Measurements from ENCODE around the gene MYLK. TPM values are rescaled to one million over a fixed set of nuclear protein-coding genes. Genes with fewer than 3 reads are reported as not detected.
A peak's percentile ranks its signal among the peaks of the same experiment; 100 is the strongest.

The MYLK gene
- total and polyA plus RNA-seq, 9 of the 15 experiments (the other 6 are each of a cell fraction or from before 2014, with no cell fraction given) = 0.11 to 0.53 (median 0.18) TPM; not detected in 2

DNA sequence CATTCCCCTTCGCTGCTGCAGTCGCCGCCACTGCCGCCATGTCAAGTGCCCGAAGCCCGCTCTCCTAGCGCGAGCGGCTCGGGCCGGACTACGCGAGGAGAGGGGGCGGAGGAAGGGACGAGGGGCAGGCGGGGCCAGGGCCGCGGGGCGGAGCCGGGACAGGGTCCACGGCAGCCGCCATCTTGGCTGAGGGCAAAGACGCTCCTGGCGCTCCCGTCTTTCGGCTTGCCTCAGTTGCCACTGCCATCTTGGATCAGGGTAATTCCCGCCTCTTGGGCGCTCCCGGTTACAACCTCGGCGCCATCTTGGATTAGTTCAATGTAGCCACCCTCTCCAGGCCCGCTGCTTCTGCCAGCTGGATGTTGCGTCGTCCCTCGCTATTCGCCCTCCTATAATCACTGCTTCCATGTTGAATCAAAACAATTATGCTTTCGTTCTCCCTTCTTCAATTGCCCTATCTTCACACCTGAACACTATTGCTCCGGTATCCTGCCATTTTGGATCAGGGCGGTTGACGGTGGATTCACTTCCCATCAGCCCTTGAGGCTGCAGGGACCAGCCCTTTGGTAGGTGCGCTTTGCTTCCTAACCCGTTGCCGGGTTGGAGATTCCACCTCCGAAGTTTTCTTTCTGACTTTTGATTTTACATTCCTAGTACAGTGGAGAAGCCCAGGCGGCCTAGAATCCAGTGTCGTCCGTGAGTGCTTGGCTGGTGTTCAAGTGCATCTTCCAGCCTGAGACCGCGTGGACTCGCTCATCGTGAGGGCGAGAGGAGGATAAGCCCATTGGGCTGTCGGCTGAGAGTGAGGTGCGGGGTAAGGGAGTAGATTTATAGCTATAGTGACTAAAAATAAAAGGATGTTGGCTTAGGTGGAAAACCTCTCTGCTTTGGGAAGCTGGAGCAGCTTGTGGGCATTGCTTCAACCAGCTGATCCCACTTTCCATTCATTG, 298.9 kb downstream of the MYLK start, which contains the start of gene HACD2 (continued):
- TF ChIP-seq MTF1 (CRISPR knock-in tag; IDR thresholded peaks at IDR 0.05; ENCODE audit: borderline replicate concordance) = no peak
- no peak for TF ChIP-seq SIN3A (IDR thresholded peaks at IDR 0.05; ENCODE audit: borderline replicate concordance in 2 of 2, control insufficient read depth in 1 of 2, low read depth in 2 of 2, low read length in 2 of 2)
- TF ChIP-seq, protein P1, sequence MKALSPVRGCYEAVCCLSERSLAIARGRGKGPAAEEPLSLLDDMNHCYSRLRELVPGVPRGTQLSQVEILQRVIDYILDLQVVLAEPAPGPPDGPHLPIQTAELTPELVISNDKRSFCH (CRISPR knock-in tag; IDR thresholded peaks at IDR 0.05) = no peak
- TF ChIP-seq, protein P1 (tag; IDR thresholded peaks at IDR 0.05) = peak; percentile 91
- no peak for TF ChIP-seq SAFB (IDR thresholded peaks at IDR 0.05; ENCODE audit: borderline replicate concordance, low read depth, low read length)
- TF ChIP-seq ZFPM2 (CRISPR knock-in tag; IDR thresholded peaks at IDR 0.05) = no peak
- TF ChIP-seq CHCHD3 (CRISPR knock-in tag; IDR thresholded peaks at IDR 0.05) = no peak
- 0 out of 4 replicates have a peak, but pooled peaks of 1 of the 2 experiments have one; percentile 14 for TF ChIP-seq TRIM24 (IDR thresholded peaks at IDR 0.05)
- TF ChIP-seq CREB1 (IDR thresholded peaks at IDR 0.05) = no peak; the same call in 1 of the 2 replicates
- TF ChIP-seq CREB1 (CRISPR knock-in tag; IDR thresholded peaks at IDR 0.05) = peak; percentile 16; the same call in 1 of the 2 replicates
- TF ChIP-seq MTA3 (IDR thresholded peaks at IDR 0.05; ENCODE audit: borderline replicate concordance) = peak; percentile 8; the same call in 1 of the 2 replicates
- TF ChIP-seq TAF9B (IDR thresholded peaks at IDR 0.05; ENCODE audit: partially characterized antibody) = peak; percentile 44
- TF ChIP-seq ZNF146 (CRISPR knock-in tag; IDR thresholded peaks at IDR 0.05; ENCODE audit: unreplicated experiment) = no peak
- no peak for TF ChIP-seq HEY1 (CRISPR knock-in tag; IDR thresholded peaks at IDR 0.05; ENCODE audit: borderline replicate concordance)
- TF ChIP-seq, protein P2, sequence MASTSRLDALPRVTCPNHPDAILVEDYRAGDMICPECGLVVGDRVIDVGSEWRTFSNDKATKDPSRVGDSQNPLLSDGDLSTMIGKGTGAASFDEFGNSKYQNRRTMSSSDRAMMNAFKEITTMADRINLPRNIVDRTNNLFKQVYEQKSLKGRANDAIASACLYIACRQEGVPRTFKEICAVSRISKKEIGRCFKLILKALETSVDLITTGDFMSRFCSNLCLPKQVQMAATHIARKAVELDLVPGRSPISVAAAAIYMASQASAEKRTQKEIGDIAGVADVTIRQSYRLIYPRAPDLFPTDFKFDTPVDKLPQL (IDR thresholded peaks at IDR 0.05; ENCODE audit: extremely low read depth, insufficient read length) = no peak
- peak; percentile 71 for TF ChIP-seq POLR2AphosphoS5 (IDR thresholded peaks at IDR 0.05; ENCODE audit: control insufficient read depth, insufficient read depth, low read depth, low read length)
- TF ChIP-seq RBBP5 (IDR thresholded peaks at IDR 0.05; ENCODE audit: borderline replicate concordance, insufficient read depth, low read length, poor library complexity, severe bottlenecking) = peak; percentile 31
- peak; percentile 89 for TF ChIP-seq EHMT2 (IDR thresholded peaks at IDR 0.05)
- peak; percentile 64 for TF ChIP-seq ASH1L (IDR thresholded peaks at IDR 0.05; ENCODE audit: borderline replicate concordance, low read depth, partially characterized antibody)
- TF ChIP-seq BACH1 (tag; IDR thresholded peaks at IDR 0.05) = peak; percentile 87; the same call in 1 of the 2 replicates
- TF ChIP-seq KLF16 (IDR thresholded peaks at IDR 0.05) = no peak
- TF ChIP-seq HDAC1 (IDR thresholded peaks at IDR 0.05) = peak in 1 of 2 experiments; percentile 33; a peak in 1 of 4 replicates
- TF ChIP-seq GATAD2B (IDR thresholded peaks at IDR 0.05; ENCODE audit: borderline replicate concordance) = no peak
- no peak for TF ChIP-seq TCF7L2 (IDR thresholded peaks at IDR 0.05; ENCODE audit: low read depth, low read length)
- 0 out of 2 replicates have a peak, but pooled peaks have one; percentile 34 for TF ChIP-seq SPI1 (IDR thresholded peaks at IDR 0.05; ENCODE audit: borderline replicate concordance, low read depth, low read length)
- no peak for TF ChIP-seq FOXJ2 (tag; IDR thresholded peaks at IDR 0.05)

Measured in K562 (cell line).